GM12892 (cell line): ENCODE measurements around the gene ADSS2.

ENCODE experiments used
- POLR2A ChIP-seq: IDR thresholded peaks from 2 replicates; pipeline ENCODE4 v1.6.1; 2011; ENCODE audit warnings: low read depth, low read length, control low read depth
- POLR2AphosphoS5 ChIP-seq: IDR thresholded peaks from 2 replicates; pipeline ENCODE4 v1.6.1; 2011; ENCODE audit warnings: low read depth, low read length, control low read depth
- TAF1 ChIP-seq: IDR thresholded peaks from 2 replicates; pipeline ENCODE4 v1.6.1; 2011; ENCODE audit warnings: low read depth, mild to moderate bottlenecking, control low read depth, low read length, borderline replicate concordance

DNA sequence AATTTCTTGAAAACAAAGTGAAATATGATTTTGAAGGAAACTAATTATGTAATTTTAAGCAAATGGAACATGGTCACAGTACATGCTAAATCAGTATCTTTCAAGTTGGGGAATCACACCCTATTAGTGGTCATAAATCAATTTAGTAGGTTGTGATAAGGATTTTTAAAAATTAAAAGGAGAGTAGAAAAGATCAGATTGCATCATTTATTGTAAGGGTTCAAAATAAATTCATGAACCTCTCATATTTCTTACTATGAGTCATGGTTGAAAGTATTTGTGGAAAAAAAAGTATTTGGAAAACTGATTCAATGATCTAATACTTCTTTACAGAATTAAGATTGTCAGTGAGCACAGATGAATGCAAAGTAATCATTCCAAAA, 14.6 kb downstream of the ADSS2 start:
- TF ChIP-seq POLR2A (no peak), TAF1 (no peak), POLR2AphosphoS5 (no peak)
